Measurements from ENCODE around the gene CNTNAP2. TPM values are rescaled to one million over a fixed set of nuclear protein-coding genes. Genes with fewer than 3 reads are reported as not detected.
"Not testable (repeated sequence)": the region's sequence is repeated elsewhere in the genome, so short reads cannot be mapped to it uniquely, and the experiment has no call there.

CNTNAP2 gene
- total RNA-seq, 1 experiment from 2014 or later: 42.5 TPM

- Histone ChIP-seq H3K9me3 (peaks cover 12% of the 10 kb centered on the region), H3K27me3 (replicated peaks; ENCODE audit: control insufficient read depth, insufficient read depth, low read length) (no peaks in the 10 kb centered on the region), H3K4me1 (peaks cover 14% of the 10 kb centered on the region), H3K36me3 (ENCODE audit: control insufficient read depth, insufficient read depth, low read length) (no peaks in the 10 kb centered on the region), H3K4me3 (ENCODE audit: low read depth, low read length) (no peak overlapping the region)
- DNase-seq: no peak
- ChIA-PET POLR2A (no interaction called here), CTCF (no interaction called here)
- H3K27ac Mint-ChIP-seq (ENCODE audit: unreplicated experiment): no peak overlapping the region
- H3K4me1 Mint-ChIP-seq (ENCODE audit: low read depth, unreplicated experiment): no peaks in the 10 kb centered on the region
- intact Hi-C loops (cut with micrococcal nuclease; ENCODE audit: unreplicated experiment): no loop called here
- no TSS peak for BruUV-seq (replicated peaks)
- H3K27me3 Mint-ChIP-seq (ENCODE audit: insufficient read depth, unreplicated experiment): no peaks in the 10 kb centered on the region
- H3K9me3 Mint-ChIP-seq (ENCODE audit: unreplicated experiment): peaks cover 27% of the 10 kb centered on the region
- peaks cover 4% of the 10 kb centered on the region for H3K36me3 Mint-ChIP-seq (ENCODE audit: insufficient read depth, unreplicated experiment)
- TF ChIP-seq CTCF (IDR thresholded peaks at IDR 0.05; ENCODE audit: insufficient read depth in 1 of 2, low read depth in 1 of 2, low read length in 1 of 2, severe bottlenecking in 1 of 2, unreplicated experiment in 1 of 2): no peak
- no peak overlapping the region for H3K4me3 Mint-ChIP-seq (ENCODE audit: unreplicated experiment)
Observed at GRCh38 chr7:148445260-148446044, 2328.9 kb downstream of the CNTNAP2 start.

GRCh38 chr7:148447221-148447849, 2330.7 kb downstream of the CNTNAP2 start:
- Mint-ChIP-seq H3K27ac (ENCODE audit: unreplicated experiment) (no peak overlapping the region), H3K4me1 (ENCODE audit: low read depth, unreplicated experiment) (no peaks in the 10 kb centered on the region), H3K4me3 (ENCODE audit: unreplicated experiment) (no peak overlapping the region), H3K9me3 (ENCODE audit: unreplicated experiment) (peaks cover 27% of the 10 kb centered on the region), H3K27me3 (ENCODE audit: insufficient read depth, unreplicated experiment) (no peaks in the 10 kb centered on the region), H3K36me3 (ENCODE audit: insufficient read depth, unreplicated experiment) (peaks cover 6% of the 10 kb centered on the region)
- Histone ChIP-seq H3K4me3 (ENCODE audit: low read depth, low read length) (no peak overlapping the region), H3K27me3 (replicated peaks; ENCODE audit: control insufficient read depth, insufficient read depth, low read length) (no peaks in the 10 kb centered on the region), H3K9me3 (peaks cover 12% of the 10 kb centered on the region), H3K36me3 (ENCODE audit: control insufficient read depth, insufficient read depth, low read length) (no peaks in the 10 kb centered on the region), H3K4me1 (peaks cover 14% of the 10 kb centered on the region)
- BruUV-seq (replicated peaks): no TSS peak
- CTCF ChIA-PET: interaction anchor here (0.6 to 0.7 kb wide), 2 partner anchors 86 to 621 kb away, joined by 3 to 4 read pairs; no protein-coding TSS in a partner anchor
- no peak for DNase-seq
- intact Hi-C loops (cut with micrococcal nuclease; ENCODE audit: unreplicated experiment): no loop called here
- POLR2A ChIA-PET: no interaction called here
- no peak for TF ChIP-seq CTCF (IDR thresholded peaks at IDR 0.05; ENCODE audit: insufficient read depth in 1 of 2, low read depth in 1 of 2, low read length in 1 of 2, severe bottlenecking in 1 of 2, unreplicated experiment in 1 of 2)

GRCh38 chr7:148451526-148451925, 2334.9 kb downstream of the CNTNAP2 start:
- intact Hi-C loops (cut with micrococcal nuclease; ENCODE audit: unreplicated experiment); H3K4me3 ChIP-seq (ENCODE audit: low read depth, low read length); POLR2A ChIA-PET; H3K27me3 Mint-ChIP-seq (ENCODE audit: insufficient read depth, unreplicated experiment); H3K36me3 Mint-ChIP-seq (ENCODE audit: insufficient read depth, unreplicated experiment); CTCF ChIA-PET; H3K4me3 Mint-ChIP-seq (ENCODE audit: unreplicated experiment); H3K27me3 ChIP-seq (replicated peaks; ENCODE audit: control insufficient read depth, insufficient read depth, low read length); H3K36me3 ChIP-seq (ENCODE audit: control insufficient read depth, insufficient read depth, low read length); DNase-seq; BruUV-seq (replicated peaks); H3K9me3 ChIP-seq; H3K4me1 Mint-ChIP-seq (ENCODE audit: low read depth, unreplicated experiment); H3K27ac Mint-ChIP-seq (ENCODE audit: unreplicated experiment): not testable (repeated sequence)
- peaks cover 13% of the 10 kb centered on the region for H3K9me3 Mint-ChIP-seq (ENCODE audit: unreplicated experiment)
- H3K4me1 ChIP-seq: peaks cover 14% of the 10 kb centered on the region

Measured in Caco-2 (cell line).